ENCODE measurements around the gene FAM151A. TPM values are rescaled to one million over a fixed set of nuclear protein-coding genes. Genes with fewer than 3 reads are reported as not detected.

Gene FAM151A
- total and polyA plus RNA-seq, 2 donors (not counting 3 experiments of a cell fraction or from before 2014, with no cell fraction given): not detected

DNA sequence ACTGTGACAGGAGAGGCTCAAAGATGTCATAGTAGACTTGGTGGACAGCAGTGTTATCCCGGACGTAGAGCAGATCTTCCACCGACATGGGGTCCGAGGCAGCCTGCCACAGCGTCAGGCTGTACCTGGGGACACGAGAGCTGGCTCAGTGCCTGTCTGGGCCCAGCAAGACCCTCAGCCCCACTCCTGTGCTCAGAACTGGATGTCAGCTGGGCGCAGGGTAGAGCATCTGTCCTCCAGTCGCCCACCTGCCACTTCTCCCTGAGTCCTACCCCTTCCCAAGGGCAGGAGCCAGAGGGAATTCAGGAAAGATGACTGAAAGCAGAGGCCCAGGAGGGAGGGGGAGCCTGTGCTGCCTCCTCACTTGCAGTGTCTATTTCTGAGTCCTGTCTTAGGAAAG is 11.7 kb downstream of the FAM151A start:
- ChIA-PET CTCF (no interaction called here), POLR2A (no interaction called here)
- intact Hi-C loops (cut with micrococcal nuclease): no loop called here
- no peaks in the 10 kb centered on the region for H3K36me3 ChIP-seq (ENCODE audit: control insufficient read depth in 2 of 2, extremely low read depth in 1 of 2, insufficient read depth in 2 of 2, low read length in 2 of 2)
- no peak overlapping the region for H3K4me2 ChIP-seq (ENCODE audit: insufficient read depth, low read length)
- H3K4me1 ChIP-seq (ENCODE audit: control insufficient read depth, extremely low read depth, insufficient read depth, low read length): no peaks in the 10 kb centered on the region
- TF ChIP-seq POLR2AphosphoS5 (IDR thresholded peaks at IDR 0.05; ENCODE audit: insufficient read depth, low read depth, low read length): no peak
- TF ChIP-seq JUN (IDR thresholded peaks at IDR 0.05; ENCODE audit: borderline replicate concordance, insufficient read depth, insufficient read length, low read depth): no peak
- TF ChIP-seq EZH2 (IDR thresholded peaks at IDR 0.05; ENCODE audit: borderline replicate concordance, low read depth, low read length, severe bottlenecking): no peak
- TF ChIP-seq MYC (IDR thresholded peaks at IDR 0.05; ENCODE audit: low read depth, low read length): no peak
- TF ChIP-seq, protein P1, sequence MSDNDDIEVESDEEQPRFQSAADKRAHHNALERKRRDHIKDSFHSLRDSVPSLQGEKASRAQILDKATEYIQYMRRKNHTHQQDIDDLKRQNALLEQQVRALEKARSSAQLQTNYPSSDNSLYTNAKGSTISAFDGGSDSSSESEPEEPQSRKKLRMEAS (IDR thresholded peaks at IDR 0.05; ENCODE audit: insufficient read depth, insufficient read length): no peak
- no peak for TF ChIP-seq POLR2A (IDR thresholded peaks at IDR 0.05; ENCODE audit: low read depth, low read length)
- no peak for TF ChIP-seq GATA2 (IDR thresholded peaks at IDR 0.05; ENCODE audit: insufficient read depth, insufficient read length, low read depth, low read length)
- TF ChIP-seq, protein P2, sequence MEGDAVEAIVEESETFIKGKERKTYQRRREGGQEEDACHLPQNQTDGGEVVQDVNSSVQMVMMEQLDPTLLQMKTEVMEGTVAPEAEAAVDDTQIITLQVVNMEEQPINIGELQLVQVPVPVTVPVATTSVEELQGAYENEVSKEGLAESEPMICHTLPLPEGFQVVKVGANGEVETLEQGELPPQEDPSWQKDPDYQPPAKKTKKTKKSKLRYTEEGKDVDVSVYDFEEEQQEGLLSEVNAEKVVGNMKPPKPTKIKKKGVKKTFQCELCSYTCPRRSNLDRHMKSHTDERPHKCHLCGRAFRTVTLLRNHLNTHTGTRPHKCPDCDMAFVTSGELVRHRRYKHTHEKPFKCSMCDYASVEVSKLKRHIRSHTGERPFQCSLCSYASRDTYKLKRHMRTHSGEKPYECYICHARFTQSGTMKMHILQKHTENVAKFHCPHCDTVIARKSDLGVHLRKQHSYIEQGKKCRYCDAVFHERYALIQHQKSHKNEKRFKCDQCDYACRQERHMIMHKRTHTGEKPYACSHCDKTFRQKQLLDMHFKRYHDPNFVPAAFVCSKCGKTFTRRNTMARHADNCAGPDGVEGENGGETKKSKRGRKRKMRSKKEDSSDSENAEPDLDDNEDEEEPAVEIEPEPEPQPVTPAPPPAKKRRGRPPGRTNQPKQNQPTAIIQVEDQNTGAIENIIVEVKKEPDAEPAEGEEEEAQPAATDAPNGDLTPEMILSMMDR (IDR thresholded peaks at IDR 0.05; ENCODE audit: extremely low read depth in 1 of 2, insufficient read depth in 1 of 2, low read depth in 1 of 2, low read length in 2 of 2): no peak
- TF ChIP-seq FOS (IDR thresholded peaks at IDR 0.05; ENCODE audit: borderline replicate concordance, insufficient read depth, low read length): no peak
- H3K9me1 ChIP-seq (replicated peaks; ENCODE audit: control insufficient read depth, extremely low read depth, insufficient read depth, low read length): no peaks in the 10 kb centered on the region
- no peak overlapping the region for H3K9ac ChIP-seq (replicated peaks; ENCODE audit: extremely low read depth, insufficient read depth, low read length)
- DNase-seq (ENCODE audit: low read depth, low spot score): no peak
- BruUV-seq (replicated peaks): no TSS peak
- H3K79me2 ChIP-seq (ENCODE audit: control insufficient read depth, insufficient read depth, low read length): no peaks in the 10 kb centered on the region
- peaks cover 0 to under 1% of the 10 kb centered on the region in 2 experiments for H3K27me3 ChIP-seq (ENCODE audit: control insufficient read depth in 2 of 2, insufficient read depth in 2 of 2, low read length in 2 of 2)
- H4K20me1 ChIP-seq (replicated peaks; ENCODE audit: control insufficient read depth, extremely low read depth, insufficient read depth, low read length): no peaks in the 10 kb centered on the region
- no peak overlapping the region for H2AFZ ChIP-seq (ENCODE audit: low read depth, low read length)
- no peak overlapping the region for H3K27ac ChIP-seq (ENCODE audit: insufficient read depth, low read depth, low read length)
- H3K4me3 ChIP-seq (replicated peaks in 1 of 3; ENCODE audit: insufficient read depth in 1 of 3, low read depth in 1 of 3, low read length in 3 of 3): no peak overlapping the region
- H3K9me3 ChIP-seq (replicated peaks; ENCODE audit: control insufficient read depth, insufficient read depth, low read length): no peaks in the 10 kb centered on the region
- dilution Hi-C loops (cut with MboI; ENCODE audit: extremely low pct_ligation_motif_present, low sequenced_read_pairs): no loop called here
- no peak for FAIRE-seq

All from endothelial cell of umbilical vein (primary cell).